ENCODE data around the gene HMGA1. TPM values are rescaled to one million over a fixed set of nuclear protein-coding genes. Genes with fewer than 3 reads are reported as not detected.

Gene HMGA1
- polyA plus RNA-seq, 1 of the 3 experiments (the other 2 are of a cell fraction): 433 TPM

DNA sequence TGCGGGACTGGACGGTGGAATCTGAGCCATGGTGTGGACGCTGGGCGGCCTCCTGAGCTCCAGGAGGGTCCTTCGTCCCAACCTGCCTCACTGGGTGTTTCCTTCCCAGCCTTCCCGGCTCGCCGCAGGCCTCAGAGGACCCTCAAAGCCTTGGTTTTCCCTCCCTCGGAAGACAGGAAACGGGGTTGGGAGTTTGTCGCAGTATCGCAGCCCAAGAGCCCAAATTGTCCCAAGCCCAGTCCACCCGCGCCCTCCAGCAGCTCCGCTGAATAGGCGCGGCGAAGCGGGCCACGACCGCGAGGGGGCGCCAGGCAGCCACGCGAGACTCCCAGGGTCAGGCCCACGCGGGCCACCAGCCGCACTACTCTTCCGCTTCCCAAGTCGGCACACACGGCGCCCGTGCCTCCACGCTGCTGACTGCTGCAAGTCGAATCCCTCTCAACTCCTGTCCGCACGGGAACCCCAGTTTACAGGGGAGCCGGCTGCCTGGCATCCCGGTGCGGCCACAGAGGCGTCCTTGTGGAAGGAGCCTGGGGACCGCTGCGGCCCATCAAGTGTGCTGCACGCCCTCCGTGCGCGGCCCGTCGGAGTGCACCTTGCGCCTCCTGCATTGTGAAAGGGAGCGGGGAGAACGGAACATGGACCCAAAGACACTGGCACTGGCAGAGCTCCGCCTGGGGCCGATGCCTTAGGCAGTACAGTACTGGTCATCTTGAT is 40.4 kb upstream of the HMGA1 start (continued):
- TF ChIP-seq FOXM1 (IDR thresholded peaks at IDR 0.05; ENCODE audit: low read depth) (no peak), ELF1 (IDR thresholded peaks at IDR 0.05) (0 out of 2 replicates have a peak, but pooled peaks have one; percentile 12), SMC3 (IDR thresholded peaks at IDR 0.05; ENCODE audit: low read depth, low read length) (peak; percentile 86)
- TF ChIP-seq, protein P1, sequence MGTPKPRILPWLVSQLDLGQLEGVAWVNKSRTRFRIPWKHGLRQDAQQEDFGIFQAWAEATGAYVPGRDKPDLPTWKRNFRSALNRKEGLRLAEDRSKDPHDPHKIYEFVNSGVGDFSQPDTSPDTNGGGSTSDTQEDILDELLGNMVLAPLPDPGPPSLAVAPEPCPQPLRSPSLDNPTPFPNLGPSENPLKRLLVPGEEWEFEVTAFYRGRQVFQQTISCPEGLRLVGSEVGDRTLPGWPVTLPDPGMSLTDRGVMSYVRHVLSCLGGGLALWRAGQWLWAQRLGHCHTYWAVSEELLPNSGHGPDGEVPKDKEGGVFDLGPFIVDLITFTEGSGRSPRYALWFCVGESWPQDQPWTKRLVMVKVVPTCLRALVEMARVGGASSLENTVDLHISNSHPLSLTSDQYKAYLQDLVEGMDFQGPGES (IDR thresholded peaks at IDR 0.05; ENCODE audit: low read depth, low read length): no peak
- TF ChIP-seq, protein P2, sequence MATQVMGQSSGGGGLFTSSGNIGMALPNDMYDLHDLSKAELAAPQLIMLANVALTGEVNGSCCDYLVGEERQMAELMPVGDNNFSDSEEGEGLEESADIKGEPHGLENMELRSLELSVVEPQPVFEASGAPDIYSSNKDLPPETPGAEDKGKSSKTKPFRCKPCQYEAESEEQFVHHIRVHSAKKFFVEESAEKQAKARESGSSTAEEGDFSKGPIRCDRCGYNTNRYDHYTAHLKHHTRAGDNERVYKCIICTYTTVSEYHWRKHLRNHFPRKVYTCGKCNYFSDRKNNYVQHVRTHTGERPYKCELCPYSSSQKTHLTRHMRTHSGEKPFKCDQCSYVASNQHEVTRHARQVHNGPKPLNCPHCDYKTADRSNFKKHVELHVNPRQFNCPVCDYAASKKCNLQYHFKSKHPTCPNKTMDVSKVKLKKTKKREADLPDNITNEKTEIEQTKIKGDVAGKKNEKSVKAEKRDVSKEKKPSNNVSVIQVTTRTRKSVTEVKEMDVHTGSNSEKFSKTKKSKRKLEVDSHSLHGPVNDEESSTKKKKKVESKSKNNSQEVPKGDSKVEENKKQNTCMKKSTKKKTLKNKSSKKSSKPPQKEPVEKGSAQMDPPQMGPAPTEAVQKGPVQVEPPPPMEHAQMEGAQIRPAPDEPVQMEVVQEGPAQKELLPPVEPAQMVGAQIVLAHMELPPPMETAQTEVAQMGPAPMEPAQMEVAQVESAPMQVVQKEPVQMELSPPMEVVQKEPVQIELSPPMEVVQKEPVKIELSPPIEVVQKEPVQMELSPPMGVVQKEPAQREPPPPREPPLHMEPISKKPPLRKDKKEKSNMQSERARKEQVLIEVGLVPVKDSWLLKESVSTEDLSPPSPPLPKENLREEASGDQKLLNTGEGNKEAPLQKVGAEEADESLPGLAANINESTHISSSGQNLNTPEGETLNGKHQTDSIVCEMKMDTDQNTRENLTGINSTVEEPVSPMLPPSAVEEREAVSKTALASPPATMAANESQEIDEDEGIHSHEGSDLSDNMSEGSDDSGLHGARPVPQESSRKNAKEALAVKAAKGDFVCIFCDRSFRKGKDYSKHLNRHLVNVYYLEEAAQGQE (IDR thresholded peaks at IDR 0.05; ENCODE audit: low read depth, low read length): no peak

DNA sequence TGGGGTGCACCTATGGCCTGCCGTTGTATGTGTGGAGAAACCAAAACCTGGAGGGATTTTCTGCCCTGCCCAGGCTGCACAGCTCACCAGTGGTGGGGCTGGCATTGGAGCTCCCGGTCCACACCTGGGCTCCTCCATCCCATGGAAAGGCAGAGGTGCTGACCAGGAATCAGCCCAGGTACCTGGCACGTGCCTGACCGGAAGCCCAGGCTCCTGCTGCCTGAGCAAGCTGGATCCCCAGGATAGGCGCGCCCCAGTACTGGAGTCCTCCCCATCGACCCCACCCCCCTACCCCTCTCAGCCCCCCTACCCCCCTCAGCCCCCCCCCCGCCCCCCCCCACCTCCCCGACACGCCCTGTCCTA is 39.9 kb upstream of the HMGA1 start:
- H3K9me3 ChIP-seq: no peaks in the 10 kb centered on the region
- no peak for DNase-seq
- H2AFZ ChIP-seq (ENCODE audit: low read depth): peak overlapping the region; percentile 95; the same call in 1 of the 2 replicates
- POLR2A ChIA-PET: interaction anchor here (1.6 kb wide), 1 partner anchor 52 kb away, joined by 6 read pairs; the partner anchor contains the start of gene SMIM29
- peaks cover 0 to 8% of the 10 kb centered on the region in 2 experiments; a peak in 1 of 4 replicates for H3K4me1 ChIP-seq (ENCODE audit: control insufficient read depth in 1 of 2, insufficient read depth in 2 of 2, low read depth in 1 of 2, low read length in 1 of 2)
- CTCF ChIA-PET: interaction anchor here (0.7 to 4.3 kb wide), 33 partner anchors 10 to 920 kb away, joined by 3 to 62 read pairs (median 5); partner anchors contain the start of genes HMGA1, RPS10 and SMIM29
- WGBS (ENCODE audit: low lambda C conversion rate): 100% methylated on average over 2 of the region's 10 CpGs
- H3K9me2 ChIP-seq: no peaks in the 10 kb centered on the region
- H3K9ac ChIP-seq: no peak overlapping the region
- no peaks in the 10 kb centered on the region for H3K79me2 ChIP-seq (ENCODE audit: insufficient read depth)
- H4K20me1 ChIP-seq (ENCODE audit: insufficient read depth): no peaks in the 10 kb centered on the region
- H3K4me3 ChIP-seq (ENCODE audit: low read depth in 2 of 2, low read length in 1 of 2): peak overlapping the region; percentile 40 to 50; a peak in 2 of 4 replicates
- peak overlapping the region; percentile 83 for H3K4me2 ChIP-seq
- no peaks in the 10 kb centered on the region for H3K36me3 ChIP-seq (replicated peaks in 1 of 2; ENCODE audit: control insufficient read depth in 1 of 2, insufficient read depth in 2 of 2, low read length in 1 of 2)
- H3K27ac ChIP-seq (ENCODE audit: low read depth in 2 of 2, low read length in 1 of 2): no peak overlapping the region
- H3K27me3 ChIP-seq (ENCODE audit: insufficient read depth): no peaks in the 10 kb centered on the region
- H3F3A ChIP-seq (replicated peaks; ENCODE audit: insufficient read depth): peaks cover 5% of the 10 kb centered on the region
- no peak for TF ChIP-seq MXI1 (IDR thresholded peaks at IDR 0.05; ENCODE audit: low read depth, low read length)
- no peak for TF ChIP-seq JUND (IDR thresholded peaks at IDR 0.05)
- TF ChIP-seq USF2 (IDR thresholded peaks at IDR 0.05; ENCODE audit: borderline replicate concordance, low read depth, low read length): no peak
- TF ChIP-seq PBX3 (IDR thresholded peaks at IDR 0.05): no peak
- TF ChIP-seq, protein P1 (IDR thresholded peaks at IDR 0.05; ENCODE audit: low read depth, low read length): no peak
- TF ChIP-seq NFIC (IDR thresholded peaks at IDR 0.05; ENCODE audit: borderline replicate concordance): no peak
- TF ChIP-seq RFX5 (IDR thresholded peaks at IDR 0.05; ENCODE audit: low read length): no peak
- TF ChIP-seq, protein P3, sequence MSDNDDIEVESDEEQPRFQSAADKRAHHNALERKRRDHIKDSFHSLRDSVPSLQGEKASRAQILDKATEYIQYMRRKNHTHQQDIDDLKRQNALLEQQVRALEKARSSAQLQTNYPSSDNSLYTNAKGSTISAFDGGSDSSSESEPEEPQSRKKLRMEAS (IDR thresholded peaks at IDR 0.05; ENCODE audit: low read depth): no peak
- TF ChIP-seq RCOR1 (IDR thresholded peaks at IDR 0.05; ENCODE audit: low read length): no peak
- TF ChIP-seq, protein P4, sequence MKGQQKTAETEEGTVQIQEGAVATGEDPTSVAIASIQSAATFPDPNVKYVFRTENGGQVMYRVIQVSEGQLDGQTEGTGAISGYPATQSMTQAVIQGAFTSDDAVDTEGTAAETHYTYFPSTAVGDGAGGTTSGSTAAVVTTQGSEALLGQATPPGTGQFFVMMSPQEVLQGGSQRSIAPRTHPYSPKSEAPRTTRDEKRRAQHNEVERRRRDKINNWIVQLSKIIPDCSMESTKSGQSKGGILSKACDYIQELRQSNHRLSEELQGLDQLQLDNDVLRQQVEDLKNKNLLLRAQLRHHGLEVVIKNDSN (IDR thresholded peaks at IDR 0.05; ENCODE audit: borderline replicate concordance, low read depth): no peak
- TF ChIP-seq YY1 (IDR thresholded peaks at IDR 0.05; ENCODE audit: low read depth): no peak
- no peak for TF ChIP-seq ZBTB33 (IDR thresholded peaks at IDR 0.05; ENCODE audit: borderline replicate concordance, low read depth)
- TF ChIP-seq EP300 (IDR thresholded peaks at IDR 0.05; ENCODE audit: borderline replicate concordance in 1 of 2, low read depth in 1 of 2, low read length in 1 of 2): no peak
- TF ChIP-seq POLR2AphosphoS5 (IDR thresholded peaks at IDR 0.05; ENCODE audit: low read depth, low read length): no peak
